K562 (cell line): ENCODE measurements around the gene SLC4A2. TPM values are rescaled to one million over a fixed set of nuclear protein-coding genes. Genes with fewer than 3 reads are reported as not detected.
A peak's percentile ranks its signal among the peaks of the same experiment; 100 is the strongest.

Experiments used
- CHAMP1 ChIP-seq: fragments of 450-650 bp; IDR thresholded peaks from 2 replicates; pipeline ENCODE4 v1.6.1; 2016; ENCODE audit warnings: mild to moderate bottlenecking
- CUX1 ChIP-seq: fragments of 200-800 bp; sonication (Bioruptor generic); IDR thresholded peaks from 2 replicates; pipeline ENCODE4 v1.6.1; 2016; ENCODE audit warnings: missing genetic modification characterization, missing compliant biosample characterization
- FOSL1 ChIP-seq: fragments of 200-800 bp; sonication (Bioruptor generic); conservative IDR thresholded peaks from 2 replicates; pipeline ENCODE4 v1.6.1; 2016; ENCODE audit warnings: missing genetic modification characterization, missing compliant biosample characterization
- HEY1 ChIP-seq: fragments of 250-450 bp; sonication (Bioruptor Pico); IDR thresholded peaks from 2 replicates; pipeline ENCODE4 v1.5.0; 2020; ENCODE audit warnings: mild to moderate bottlenecking, moderate library complexity, borderline replicate concordance
- HNRNPLL ChIP-seq: fragments of 200-400 bp; formaldehyde crosslinking; IDR thresholded peaks from 2 replicates; pipeline ENCODE4 v1.6.1; 2017; ENCODE audit warnings: low read length, low read depth, mild to moderate bottlenecking; ENCODE audit not compliant: poor library complexity, severe bottlenecking
- MEF2D ChIP-seq: conservative IDR thresholded peaks from 2 replicates; pipeline ENCODE4 v1.6.1; 2016; ENCODE audit warnings: low read depth, missing genetic modification characterization, missing compliant biosample characterization
- NFXL1 ChIP-seq: fragments of 450-650 bp; formaldehyde crosslinking; IDR thresholded peaks from 2 replicates; pipeline ENCODE4 v1.4.0; 2021; ENCODE audit warnings: mild to moderate bottlenecking
- PCBP1 ChIP-seq: fragments of 200-400 bp; formaldehyde crosslinking; IDR thresholded peaks from 2 replicates; pipeline ENCODE4 v1.6.1; 2018; ENCODE audit warnings: mild to moderate bottlenecking, low read depth, low read length; ENCODE audit not compliant: poor library complexity, severe bottlenecking
- SRSF7 ChIP-seq: fragments of 200-400 bp; formaldehyde crosslinking; optimal IDR thresholded peaks from 2 replicates; pipeline ENCODE3; 2017; ENCODE audit warnings: mild to moderate bottlenecking, low read depth, low read length
- ZBTB7A ChIP-seq: IDR thresholded peaks from 2 replicates; pipeline ENCODE4 v1.6.1; 2011; ENCODE audit warnings: low read depth, mild to moderate bottlenecking, low read length, moderate library complexity, borderline replicate concordance; ENCODE audit not compliant: control insufficient read depth
- ZNF12 ChIP-seq: sonication (generic); formaldehyde crosslinking; IDR thresholded peaks from 2 replicates; pipeline ENCODE4 v1.4.0; 2020; ENCODE audit warnings: mild to moderate bottlenecking, missing genetic modification reagents
- ZNF263 ChIP-seq: sonication (generic); formaldehyde crosslinking; IDR thresholded peaks from 2 replicates; pipeline ENCODE4 v1.8.0; 2022; ENCODE audit warnings: mild to moderate bottlenecking, missing genetic modification reagents, borderline replicate concordance
- ZNF347 ChIP-seq: fragments of 450-650 bp; formaldehyde crosslinking; IDR thresholded peaks from 2 replicates; pipeline ENCODE4 v1.4.0; 2020; ENCODE audit warnings: low read depth, mild to moderate bottlenecking, moderate library complexity
- ZNF444 ChIP-seq: fragments of 250-450 bp; sonication (Bioruptor Pico); IDR thresholded peaks from 2 replicates; pipeline ENCODE4 v1.4.0; 2020; ENCODE audit warnings: mild to moderate bottlenecking, moderate library complexity
- ZNF707 ChIP-seq: fragments of 250-450 bp; sonication (Bioruptor Pico); conservative IDR thresholded peaks from 2 replicates; pipeline ENCODE4 v1.8.0; 2022; ENCODE audit warnings: inconsistent platforms, mild to moderate bottlenecking, moderate library complexity
- ZNF778 ChIP-seq: fragments of 450-650 bp; formaldehyde crosslinking; IDR thresholded peaks from 2 replicates; pipeline ENCODE4 v1.4.0; 2020; ENCODE audit warnings: mild to moderate bottlenecking, moderate library complexity
- polyA plus RNA-seq, 8 experiments: library from polyadenylated mRNA; depleted of rRNA in 4 of 8; stranded (reverse) in 5 of 8; unstranded in 3 of 8; fragments of >200 nt; fragmentation: Nextera tagmentation in 2 of 8; fragmentation: Illumina TruSeq in 1 of 8; extraction: Ambion mirVana in 2 of 8; extraction: Trizol in 1 of 8; gene quantifications; 2 replicates each; pipeline versions ENCODE4 v1.2.1 to v1.2.3, GENCODE V29; 2011 to 2014; ENCODE audit warnings: inconsistent platforms in 1 of 8, missing spikeins in 1 of 8
- total RNA-seq, 7 experiments: library from RNA; depleted of rRNA in 6 of 7; stranded (reverse); fragments of >200 nt in 6 of 7; fragmentation: Illumina TruSeq in 2 of 7; extraction: Trizol in 2 of 7; gene quantifications; 2 replicates each; pipeline versions ENCODE4 v1.2.1 to v1.2.3, GENCODE V29; 2011 to 2021; ENCODE audit warnings: low replicate concordance in 1 of 7
- TF ChIP-seq, protein P1 (sequence below): fragments of 250-450 bp; sonication (Bioruptor Pico); IDR thresholded peaks from 2 replicates; pipeline ENCODE4 v1.5.1; 2021; ENCODE audit warnings: mild to moderate bottlenecking

The SLC4A2 gene
- total and polyA plus RNA-seq, 9 of the 15 experiments (the other 6 are each of a cell fraction or from before 2014, with no cell fraction given): 11.4 to 375 (median 130) TPM

- TF ChIP-seq ZNF347 (CRISPR knock-in tag) (no peak), NFXL1 (CRISPR knock-in tag) (no peak), MEF2D (tag) (no peak; the same call in 1 of the 2 replicates), ZNF263 (CRISPR knock-in tag) (no peak), FOSL1 (tag) (peak; percentile 64; the same call in 1 of the 2 replicates), ZNF707 (no peak), ZBTB7A (peak; percentile 85), SRSF7 (no peak), ZNF12 (CRISPR knock-in tag) (no peak), CUX1 (CRISPR knock-in tag) (no peak), HNRNPLL (peak; percentile 67), HEY1 (CRISPR knock-in tag) (peak; percentile 69; the same call in 1 of the 2 replicates), ZNF444 (no peak), ZNF778 (no peak), CHAMP1 (no peak), PCBP1 (no peak)
- TF ChIP-seq, protein P1, sequence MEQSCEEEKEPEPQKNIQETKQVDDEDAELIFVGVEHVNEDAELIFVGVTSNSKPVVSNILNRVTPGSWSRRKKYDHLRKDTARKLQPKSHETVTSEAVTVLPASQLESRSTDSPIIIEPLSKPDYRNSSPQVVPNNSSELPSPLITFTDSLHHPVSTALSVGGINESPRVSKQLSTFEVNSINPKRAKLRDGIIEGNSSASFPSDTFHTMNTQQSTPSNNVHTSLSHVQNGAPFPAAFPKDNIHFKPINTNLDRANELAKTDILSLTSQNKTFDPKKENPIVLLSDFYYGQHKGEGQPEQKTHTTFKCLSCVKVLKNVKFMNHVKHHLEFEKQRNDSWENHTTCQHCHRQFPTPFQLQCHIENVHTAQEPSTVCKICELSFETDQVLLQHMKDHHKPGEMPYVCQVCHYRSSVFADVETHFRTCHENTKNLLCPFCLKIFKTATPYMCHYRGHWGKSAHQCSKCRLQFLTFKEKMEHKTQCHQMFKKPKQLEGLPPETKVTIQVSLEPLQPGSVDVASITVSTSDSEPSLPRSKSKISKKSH (CRISPR knock-in tag): no peak
These were observed 1.2 kb upstream of the SLC4A2 start (continued) for GRCh38 chr7:151057989-151058780.
